Measurements from ENCODE around the gene HP1BP3. TPM values are rescaled to one million over a fixed set of nuclear protein-coding genes. Genes with fewer than 3 reads are reported as not detected.
A peak's percentile ranks its signal among the peaks of the same experiment; 100 is the strongest.

Gene HP1BP3
- 100 to 1,000 TPM; 156 to 252 TPM for total RNA-seq

DNA sequence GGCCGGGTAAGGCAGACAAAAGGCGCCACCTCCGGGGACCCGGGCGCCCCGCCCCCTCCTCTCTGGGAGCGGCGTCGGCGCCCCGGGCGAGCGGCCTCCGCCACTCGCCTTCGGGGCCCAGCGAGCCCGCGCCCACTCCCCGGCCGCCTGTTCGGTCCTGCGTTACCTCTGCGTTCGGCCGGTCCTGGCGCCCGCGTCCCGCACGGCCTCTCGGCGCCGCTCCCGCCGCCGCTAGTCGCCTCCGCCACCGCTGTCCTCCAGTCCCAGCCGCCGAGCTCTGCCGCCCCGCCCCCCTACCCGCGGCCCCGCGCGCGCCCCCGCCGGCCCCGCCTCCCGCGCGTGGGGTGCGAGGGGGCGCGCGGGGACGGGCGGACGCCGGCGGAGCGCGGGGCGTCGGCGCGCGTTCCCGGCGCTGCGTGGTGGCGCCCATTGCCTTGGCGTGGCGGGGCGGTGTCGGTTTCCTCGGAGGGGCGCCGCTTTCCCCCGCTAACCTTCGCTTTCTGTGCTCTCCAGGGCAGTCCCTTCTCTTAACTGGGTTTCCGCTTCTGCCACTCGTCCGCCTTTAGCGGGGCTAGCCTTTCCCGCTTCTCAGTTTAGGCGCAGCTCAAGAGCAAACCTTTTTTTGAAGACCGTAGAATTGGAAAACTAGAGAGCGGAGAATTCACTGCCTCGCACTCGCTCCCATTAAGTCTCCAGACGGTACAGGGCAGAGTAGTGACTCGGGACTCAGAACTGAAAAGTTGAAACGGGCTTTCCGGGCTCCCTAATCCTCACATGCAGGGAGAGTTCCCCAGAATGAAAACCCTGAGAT lies at the start of gene HP1BP3:
Gene HP1BP3 (minus strand): TSS at position 279 of the 811 bp plus-strand sequence. CDS start 6,867 bp downstream, outside the sequence.
- Histone ChIP-seq H3K9me3 (no peaks in the 10 kb centered on the region), H3K27me3 (replicated peaks; ENCODE audit: insufficient read depth) (no peaks in the 10 kb centered on the region), H3K27ac (peak within 1 kb of the TSS; percentile 99), H3K36me3 (no peaks in the 10 kb centered on the region), H3K4me3 (peak within 1 kb of the TSS; percentile 97), H3K4me1 (replicated peaks) (peaks cover 8% of the 10 kb centered on the region)
- DNase-seq (ENCODE audit: low spot score), result peak; percentile 69
- intact Hi-C loops (cut with DNase I), result loop anchor here (5.0 to 10.0 kb wide), 3 partner anchors 52 to 390 kb away; partner anchors contain the start of genes EIF4G3 and SH2D5
- WGBS, result 1% methylated on average over 34 of the region's 99 CpGs
- peak; percentile 19 for TF ChIP-seq POLR2AphosphoS5 (IDR thresholded peaks at IDR 0.05)
- TF ChIP-seq CTCF (IDR thresholded peaks at IDR 0.05), result no peak
- peak; percentile 33 for TF ChIP-seq POLR2A (IDR thresholded peaks at IDR 0.05)

- no peaks in the 10 kb centered on the region for H3K27me3 ChIP-seq (replicated peaks; ENCODE audit: insufficient read depth)
- 94% methylated on average over 4 of the region's 4 CpGs for WGBS
- intact Hi-C loops (cut with DNase I), result no loop called here
- TF ChIP-seq POLR2A (IDR thresholded peaks at IDR 0.05), result no peak
- no peak for TF ChIP-seq POLR2AphosphoS5 (IDR thresholded peaks at IDR 0.05)
- no peak for TF ChIP-seq CTCF (IDR thresholded peaks at IDR 0.05)
- no peak for DNase-seq (ENCODE audit: low spot score)
- H3K9me3 ChIP-seq, result no peaks in the 10 kb centered on the region
- H3K27ac ChIP-seq, result no peak overlapping the region
- no peaks in the 10 kb centered on the region for H3K36me3 ChIP-seq
- no peaks in the 10 kb centered on the region for H3K4me1 ChIP-seq (replicated peaks)
- no peak overlapping the region for H3K4me3 ChIP-seq
Observed at GRCh38 chr1:20836230-20836629, 49.1 kb upstream of the HP1BP3 start.

GRCh38 chr1:20834780-20835179 lies 47.7 kb upstream of the HP1BP3 start:
- Histone ChIP-seq H3K27me3 (replicated peaks; ENCODE audit: insufficient read depth) (no peaks in the 10 kb centered on the region), H3K27ac (no peak overlapping the region), H3K9me3 (no peaks in the 10 kb centered on the region), H3K36me3 (no peaks in the 10 kb centered on the region), H3K4me1 (replicated peaks) (no peaks in the 10 kb centered on the region), H3K4me3 (no peak overlapping the region)
- no peak for DNase-seq (ENCODE audit: low spot score)
- intact Hi-C loops (cut with DNase I), result no loop called here
- no peak for TF ChIP-seq CTCF (IDR thresholded peaks at IDR 0.05)

DNA sequence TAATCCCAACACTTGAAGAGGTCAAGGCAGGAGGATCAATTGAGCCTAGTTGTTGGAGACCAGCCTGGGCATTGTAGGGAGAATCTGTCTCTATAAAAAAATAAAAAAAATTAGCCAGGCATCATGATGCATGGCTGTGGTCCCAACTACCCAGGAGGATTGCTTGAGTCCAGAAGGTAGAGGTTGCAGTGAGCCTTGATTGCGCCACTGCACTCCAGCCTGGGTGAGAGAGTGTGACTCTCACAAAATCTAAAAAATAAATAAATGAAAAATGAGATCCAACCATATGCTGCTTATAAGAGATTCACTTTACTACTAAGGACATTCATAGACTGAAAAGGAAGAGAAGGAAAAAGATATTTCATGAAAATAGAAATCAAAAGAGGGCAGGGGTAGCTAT lies 47.1 kb upstream of the HP1BP3 start:
- DNase-seq (ENCODE audit: low spot score), result no peak

More for the DNA sequence above, 47.1 kb upstream of the HP1BP3 start:
- WGBS, result 97% methylated on average over 1 of the region's 1 CpG
- no peaks in the 10 kb centered on the region for H3K36me3 ChIP-seq
- H3K4me1 ChIP-seq (replicated peaks), result no peaks in the 10 kb centered on the region
- H3K9me3 ChIP-seq, result no peaks in the 10 kb centered on the region
- no peak overlapping the region for H3K4me3 ChIP-seq
- H3K27ac ChIP-seq, result no peak overlapping the region
- intact Hi-C loops (cut with DNase I), result no loop called here
- TF ChIP-seq POLR2AphosphoS5 (IDR thresholded peaks at IDR 0.05) (no peak), POLR2A (IDR thresholded peaks at IDR 0.05) (no peak), CTCF (IDR thresholded peaks at IDR 0.05) (no peak)
- H3K27me3 ChIP-seq (replicated peaks; ENCODE audit: insufficient read depth), result no peaks in the 10 kb centered on the region
